Sigmoid colon (tissue), 7 donors: Measurements from ENCODE around the gene KLHL13. TPM values are rescaled to one million over a fixed set of nuclear protein-coding genes. Genes with fewer than 3 reads are reported as not detected.
"Not testable (repeated sequence)": the region's sequence is repeated elsewhere in the genome, so short reads cannot be mapped to it uniquely, and the experiment has no call there.

Experiments used
- DNase-seq: peaks from one replicate; pipeline ENCODE4 v3.0.0-alpha.2; 2019
- H3K27ac ChIP-seq, 4 donors: fragments of 200-600 bp; sonication (generic); one replicate each; pipeline ENCODE4 v1.5.1; 2016 to 2019; ENCODE audit warnings: mild to moderate bottlenecking in 1 of 4
- H3K27me3 ChIP-seq, 3 donors: fragments of 200-600 bp; sonication (generic); one replicate each; pipeline ENCODE4 v1.5.1; 2019; ENCODE audit warnings: mild to moderate bottlenecking in 1 of 3
- H3K36me3 ChIP-seq, 4 donors: fragments of 200-600 bp; sonication (generic); one replicate each; pipeline ENCODE4 v1.5.1; 2016 to 2019
- H3K4me1 ChIP-seq, 4 donors: fragments of 200-600 bp; sonication (generic); one replicate each; pipeline ENCODE4 v1.5.1; 2017 to 2019
- H3K4me3 ChIP-seq, 4 donors: fragments of 200-600 bp; sonication (generic); one replicate each; pipeline ENCODE4 v1.5.1; 2017 to 2019; ENCODE audit warnings: mild to moderate bottlenecking in 2 of 4, moderate library complexity in 1 of 4
- H3K9me3 ChIP-seq, 4 donors: fragments of 200-600 bp in 3 of 4; sonication (generic) in 3 of 4; one replicate each; pipeline versions ENCODE4 v1.5.1 to v1.6.1; 2013 to 2019
- EP300 ChIP-seq, 4 donors: sonication (generic); formaldehyde crosslinking; IDR thresholded peaks; one replicate each; pipeline ENCODE4 v1.6.1; 2017; ENCODE audit warnings: antibody characterized with exemption in 4 of 4
- POLR2A ChIP-seq, 2 donors: fragments of 450-650 bp; IDR thresholded peaks; one replicate each; pipeline ENCODE4 v1.6.1; 2016; ENCODE audit warnings: antibody characterized with exemption in 2 of 2, mild to moderate bottlenecking in 2 of 2, moderate library complexity in 2 of 2
- POLR2AphosphoS5 ChIP-seq, 4 donors: sonication (generic); formaldehyde crosslinking; IDR thresholded peaks; one replicate each; pipeline ENCODE4 v1.6.1; 2017; ENCODE audit warnings: antibody characterized with exemption in 4 of 4
- WGBS, 2 donors: extraction: QIAGEN DNeasy Blood & Tissue Kit; methylation state at CpG; one replicate each; pipeline ENCODE4 v1.1.7; 2013; 5-methylcytosine and 5-hydroxymethylcytosine counted together
- intact Hi-C: fragments of 100-400 bp; cut with DNase I; formaldehyde crosslinking; loops from one replicate; pipeline ENCODE4 v1.15.1; 2023
- polyA plus RNA-seq, 3 donors: library from polyadenylated mRNA; stranded (reverse); fragments of 200-250 nt; gene quantifications; one replicate each; pipeline ENCODE4 v1.2.3, GENCODE V29; 2013
- total RNA-seq, 4 donors: library from RNA; depleted of rRNA; stranded (reverse); fragments of >200 nt; gene quantifications; one replicate each; pipeline ENCODE4 v1.1.0, GENCODE V29; 2016
- TF ChIP-seq, protein P1 (sequence below), 4 experiments: fragments of 450-650 bp in 3 of 4; fragments of 200-600 bp in 1 of 4; IDR thresholded peaks; one replicate each; pipeline ENCODE4 v1.5.1; 2016 to 2019; ENCODE audit warnings: antibody characterized with exemption in 4 of 4, mild to moderate bottlenecking in 3 of 4, moderate library complexity in 2 of 4
- donor health status: healthy with polysubstance abuse.
- donor health status: Bipolar disorder and iron deficiency.
- donor health status: healthy.

The KLHL13 gene
- total and polyA plus RNA-seq, 7 donors, result 1.2 to 12.9 (median 8.9) TPM

DNA sequence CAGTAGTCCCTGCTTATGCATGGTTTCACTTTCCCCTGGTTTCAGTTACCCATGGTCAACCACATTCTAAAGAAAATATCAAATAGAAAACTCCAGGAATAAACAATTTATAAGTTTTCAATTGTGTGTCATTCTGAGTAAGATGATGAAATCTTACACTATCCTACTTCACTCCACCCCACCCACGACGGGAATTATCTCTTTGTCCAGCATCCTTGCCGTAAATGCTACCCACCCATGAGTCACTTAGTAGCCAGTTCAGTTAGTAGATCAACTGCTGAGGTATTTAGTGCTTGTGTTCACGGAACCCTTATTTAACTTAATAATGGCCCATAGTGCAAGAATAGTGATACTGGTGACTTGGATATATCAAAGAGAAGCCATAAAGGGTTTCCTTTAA is 91.4 kb downstream of the KLHL13 start:
- Histone ChIP-seq H3K36me3 (no peaks in the 10 kb centered on the region), H3K4me1 (no peaks in the 10 kb centered on the region), H3K4me3 (no peak overlapping the region), H3K27ac (no peak overlapping the region), H3K27me3 (no peaks in the 10 kb centered on the region), H3K9me3 (no peaks in the 10 kb centered on the region)
- TF ChIP-seq EP300 (IDR thresholded peaks at IDR 0.05) (no peak), POLR2A (IDR thresholded peaks at IDR 0.05) (no peak), POLR2AphosphoS5 (IDR thresholded peaks at IDR 0.05) (no peak)
- TF ChIP-seq, protein P1, sequence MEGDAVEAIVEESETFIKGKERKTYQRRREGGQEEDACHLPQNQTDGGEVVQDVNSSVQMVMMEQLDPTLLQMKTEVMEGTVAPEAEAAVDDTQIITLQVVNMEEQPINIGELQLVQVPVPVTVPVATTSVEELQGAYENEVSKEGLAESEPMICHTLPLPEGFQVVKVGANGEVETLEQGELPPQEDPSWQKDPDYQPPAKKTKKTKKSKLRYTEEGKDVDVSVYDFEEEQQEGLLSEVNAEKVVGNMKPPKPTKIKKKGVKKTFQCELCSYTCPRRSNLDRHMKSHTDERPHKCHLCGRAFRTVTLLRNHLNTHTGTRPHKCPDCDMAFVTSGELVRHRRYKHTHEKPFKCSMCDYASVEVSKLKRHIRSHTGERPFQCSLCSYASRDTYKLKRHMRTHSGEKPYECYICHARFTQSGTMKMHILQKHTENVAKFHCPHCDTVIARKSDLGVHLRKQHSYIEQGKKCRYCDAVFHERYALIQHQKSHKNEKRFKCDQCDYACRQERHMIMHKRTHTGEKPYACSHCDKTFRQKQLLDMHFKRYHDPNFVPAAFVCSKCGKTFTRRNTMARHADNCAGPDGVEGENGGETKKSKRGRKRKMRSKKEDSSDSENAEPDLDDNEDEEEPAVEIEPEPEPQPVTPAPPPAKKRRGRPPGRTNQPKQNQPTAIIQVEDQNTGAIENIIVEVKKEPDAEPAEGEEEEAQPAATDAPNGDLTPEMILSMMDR (IDR thresholded peaks at IDR 0.05), result no peak
- no peak for DNase-seq
- 63 to 70% methylated on average over 4 of the region's 4 CpGs for WGBS, 2 donors
- intact Hi-C loops, result no loop called here

DNA sequence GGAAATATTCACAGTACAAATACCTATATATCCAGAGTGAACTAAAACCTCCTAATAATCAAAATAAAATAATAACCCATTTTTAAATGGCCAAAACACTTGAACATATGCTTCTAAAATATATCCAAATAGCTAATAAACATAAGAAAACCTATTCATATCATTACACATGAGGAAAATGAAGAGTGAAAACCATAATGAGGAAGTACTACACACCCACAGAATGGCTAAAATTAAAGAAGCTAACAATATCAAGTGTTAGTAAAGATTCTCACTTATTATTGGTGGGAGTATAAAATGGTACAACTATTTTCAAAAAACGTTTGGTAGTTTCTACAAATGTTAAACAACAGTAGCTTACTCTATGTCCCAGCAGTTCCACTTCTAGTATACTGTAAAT is 92.1 kb downstream of the KLHL13 start:
- TF ChIP-seq POLR2AphosphoS5 (IDR thresholded peaks at IDR 0.05) (no peak), POLR2A (IDR thresholded peaks at IDR 0.05) (no peak), EP300 (IDR thresholded peaks at IDR 0.05) (no peak)
- TF ChIP-seq, protein P1 (IDR thresholded peaks at IDR 0.05), result no peak
- no peak for DNase-seq
- H3K4me1 ChIP-seq, result no peaks in the 10 kb centered on the region
- 53 to 57% methylated on average over 1 of the region's 1 CpG for WGBS, 2 donors
- no peaks in the 10 kb centered on the region for H3K36me3 ChIP-seq
- no peak overlapping the region for H3K27ac ChIP-seq
- H3K27me3 ChIP-seq, result no peaks in the 10 kb centered on the region
- intact Hi-C loops, result no loop called here
- H3K4me3 ChIP-seq, result no peak overlapping the region
- H3K9me3 ChIP-seq, result no peaks in the 10 kb centered on the region

DNA sequence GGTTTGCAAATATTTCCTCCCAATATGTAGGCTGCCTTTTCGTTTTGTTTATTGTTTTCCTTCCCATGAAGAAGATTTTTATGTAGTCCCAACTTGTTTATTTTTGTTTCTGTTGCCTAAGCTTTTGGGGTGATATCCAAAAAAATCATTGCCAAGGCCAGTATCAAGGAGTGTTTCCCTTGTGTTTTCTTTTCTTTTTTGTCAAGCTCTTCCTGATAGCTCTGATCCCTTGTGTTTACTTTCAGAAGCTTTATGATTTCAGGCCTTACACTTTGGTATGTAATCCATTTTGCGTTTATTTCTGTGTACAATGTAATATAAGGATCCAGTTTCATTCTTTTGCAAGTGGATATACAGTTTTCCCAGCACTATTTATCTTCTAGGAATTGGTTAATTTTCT is 93.9 kb downstream of the KLHL13 start:
- H3K4me3 ChIP-seq, result no peak overlapping the region
- no peaks in the 10 kb centered on the region for H3K27me3 ChIP-seq
- TF ChIP-seq POLR2A (IDR thresholded peaks at IDR 0.05) (no peak), EP300 (IDR thresholded peaks at IDR 0.05) (no peak), POLR2AphosphoS5 (IDR thresholded peaks at IDR 0.05) (no peak)
- TF ChIP-seq, protein P1 (IDR thresholded peaks at IDR 0.05), result no peak
- 7 to 42% methylated on average over 2 of the region's 2 CpGs for WGBS, 2 donors
- intact Hi-C loops, result no loop called here
- no peak for DNase-seq
- no peaks in the 10 kb centered on the region for H3K36me3 ChIP-seq
- no peak overlapping the region for H3K27ac ChIP-seq
- no peaks in the 10 kb centered on the region for H3K4me1 ChIP-seq
- no peaks in the 10 kb centered on the region for H3K9me3 ChIP-seq

DNA sequence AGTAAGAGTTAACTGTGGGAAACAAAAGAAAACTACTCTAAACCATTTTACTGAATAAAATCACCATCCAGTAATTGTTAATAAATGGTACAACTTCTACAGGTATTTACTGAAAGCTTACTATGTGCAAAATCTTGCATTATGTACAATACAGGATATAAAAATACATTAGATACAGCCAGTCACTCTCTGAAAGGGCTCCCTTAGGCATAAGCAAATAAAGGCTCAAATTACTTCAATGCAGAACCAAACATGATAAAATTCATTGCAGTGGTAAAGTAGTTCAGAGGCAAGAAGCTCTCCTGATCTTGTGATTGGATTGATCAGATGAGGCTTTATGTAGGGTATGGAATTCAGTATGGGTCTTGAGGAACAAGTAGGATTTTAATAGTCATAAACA is 100.2 kb downstream of the KLHL13 start:
- no peak for TF ChIP-seq POLR2A (IDR thresholded peaks at IDR 0.05)
- TF ChIP-seq, protein P1 (IDR thresholded peaks at IDR 0.05), result no peak
- no peak for TF ChIP-seq POLR2AphosphoS5 (IDR thresholded peaks at IDR 0.05)
- TF ChIP-seq EP300 (IDR thresholded peaks at IDR 0.05), result no peak
- Histone ChIP-seq H3K9me3 (no peaks in the 10 kb centered on the region), H3K36me3 (no peaks in the 10 kb centered on the region), H3K27me3 (no peaks in the 10 kb centered on the region), H3K27ac (no peak overlapping the region), H3K4me3 (no peak overlapping the region), H3K4me1 (no peaks in the 10 kb centered on the region)
- intact Hi-C loops, result no loop called here
- no peak for DNase-seq

DNA sequence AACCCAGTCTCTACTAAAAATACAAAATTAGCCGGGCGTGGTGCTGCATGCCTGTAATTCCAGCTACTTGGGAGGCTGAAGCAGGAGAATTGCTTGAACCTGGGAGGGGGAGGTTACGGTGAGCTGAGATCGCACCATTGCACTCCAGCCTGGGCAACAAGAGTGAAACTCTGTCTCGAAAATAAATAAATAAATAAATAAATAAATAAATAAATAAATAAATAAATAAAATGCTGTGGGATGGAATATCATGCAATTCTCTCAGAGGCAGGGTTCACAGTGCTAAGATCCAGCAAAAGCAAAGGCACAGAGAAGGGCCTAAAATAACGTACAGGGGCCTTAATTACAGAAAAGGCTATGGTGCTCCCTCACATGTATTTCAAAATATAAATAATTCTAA is 114.2 kb downstream of the KLHL13 start:
- H3K9me3 ChIP-seq, DNase-seq, H3K27me3 ChIP-seq, H3K4me1 ChIP-seq, H3K36me3 ChIP-seq, intact Hi-C loops, H3K27ac ChIP-seq, H3K4me3 ChIP-seq: not testable (repeated sequence)
- WGBS, 2 donors, result 95% methylated on average over 6 of the region's 6 CpGs
